Right hindlimb (tissue), 1 donor: ENCODE results near the gene AATK.

Experiments used
- DNase-seq: peaks from one replicate; pipeline ENCODE4 v3.0.0-alpha.2; 2018

The AATK gene

DNA sequence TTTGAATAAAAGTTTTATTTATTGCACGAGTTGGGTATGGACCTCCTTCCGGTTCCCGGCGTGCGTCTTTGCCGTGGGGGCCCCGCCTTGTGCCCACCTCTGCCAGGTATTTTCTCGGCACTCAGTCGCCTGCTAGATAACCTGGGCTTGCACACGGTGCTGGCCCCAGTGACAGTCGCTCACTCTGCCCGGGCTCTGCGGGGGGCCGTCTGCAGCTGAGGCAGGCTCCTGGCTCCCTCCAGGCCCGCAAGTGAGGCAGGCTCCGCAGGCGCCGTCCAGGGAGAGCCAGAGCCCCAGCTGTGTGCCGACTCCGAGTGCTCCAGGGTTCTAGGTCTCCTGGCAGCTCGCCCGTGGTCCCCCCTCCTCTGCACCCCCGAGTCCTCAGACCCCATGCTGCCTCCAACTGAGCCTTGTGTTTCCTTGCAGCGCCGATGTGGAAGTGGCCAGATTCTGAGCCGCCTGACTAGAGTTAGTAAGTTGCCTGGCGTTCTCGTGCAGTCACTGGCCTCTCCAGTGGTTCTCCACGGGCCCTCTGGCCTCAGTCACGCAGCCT lies 55.5 kb downstream of the AATK start:
- no peak for DNase-seq

GRCh38 chr17:81109957-81110356 lies 56.1 kb downstream of the AATK start:
- DNase-seq = no peak

DNA sequence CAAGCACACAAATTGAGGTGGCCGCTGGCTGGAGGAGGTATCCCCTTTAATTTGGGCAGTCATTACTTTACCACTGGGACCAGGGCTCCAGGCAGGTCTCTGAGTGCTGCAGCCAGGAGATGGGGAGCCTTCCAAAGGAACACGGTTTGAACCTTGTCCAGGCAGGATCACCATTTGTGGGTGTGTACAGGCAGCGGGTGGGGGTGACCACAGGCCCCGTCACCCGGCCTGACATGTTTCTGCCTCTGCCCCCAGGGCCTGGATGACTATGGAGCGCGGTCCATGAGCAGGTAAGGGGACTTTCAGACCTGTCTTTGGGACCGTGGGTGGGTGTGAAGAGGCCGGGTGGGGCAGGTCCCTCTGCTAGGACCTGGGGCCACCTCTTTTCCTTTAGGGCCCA lies 57.8 kb downstream of the AATK start:
- DNase-seq = no peak

DNA sequence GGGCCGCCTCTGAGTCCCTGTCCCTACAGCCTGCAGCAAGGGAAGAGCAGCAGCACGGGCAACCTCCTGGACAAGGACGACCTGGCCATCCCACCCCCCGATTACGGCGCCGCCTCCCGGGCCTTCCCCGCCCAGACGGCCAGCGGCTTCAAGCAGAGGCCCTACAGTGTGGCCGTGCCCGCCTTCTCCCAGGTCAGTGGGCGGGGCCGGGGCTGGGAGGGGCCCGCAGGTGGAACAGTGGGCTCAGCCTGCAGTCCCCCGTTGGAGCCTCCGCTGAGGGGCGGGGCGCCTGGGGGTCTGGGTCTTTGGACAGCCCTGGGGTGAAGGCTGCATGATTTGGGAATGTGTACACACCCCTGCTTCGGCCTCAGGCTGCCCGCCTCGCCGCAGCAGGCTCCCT lies 59.3 kb downstream of the AATK start:
- no peak for DNase-seq

DNA sequence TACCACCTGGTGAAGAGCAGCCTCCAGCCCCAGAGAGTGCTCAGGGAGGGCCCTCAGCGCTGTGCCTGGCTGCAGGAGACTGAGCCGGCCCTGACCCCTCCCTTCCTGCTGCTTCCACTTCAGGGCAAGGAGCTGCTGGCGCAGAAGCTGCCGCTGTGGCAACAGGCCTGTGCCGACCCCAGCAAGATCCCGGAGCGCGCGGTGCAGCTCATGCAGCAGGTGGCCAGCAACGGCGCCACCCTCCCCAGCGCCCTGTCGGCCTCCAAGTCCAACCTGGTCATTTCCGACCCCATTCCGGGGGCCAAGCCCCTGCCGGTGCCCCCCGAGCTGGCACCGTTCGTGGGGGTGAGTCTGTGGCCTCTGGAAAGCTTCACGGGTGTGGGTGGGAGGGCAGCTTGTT lies 62.6 kb downstream of the AATK start:
- no peak for DNase-seq

DNA sequence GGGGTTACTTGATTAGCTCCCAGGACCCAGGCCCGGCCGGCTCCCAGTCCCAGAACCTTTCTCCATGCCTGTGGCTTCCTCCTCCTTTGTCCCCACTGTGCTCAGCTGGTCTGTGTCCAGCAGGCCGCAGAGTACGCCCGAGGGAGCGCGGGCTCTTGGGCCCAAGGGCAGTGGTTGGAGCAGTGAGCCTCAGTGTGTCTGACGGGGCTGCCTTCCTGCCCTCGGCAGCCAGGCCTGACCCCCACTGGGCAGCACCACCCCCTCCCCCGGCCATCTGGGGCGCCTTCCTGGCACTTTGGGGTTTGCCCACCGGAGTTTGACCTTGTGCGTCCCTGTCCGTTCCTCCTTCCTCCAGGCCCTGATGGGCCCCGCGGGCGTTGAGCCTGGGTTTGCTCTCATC lies 63.2 kb downstream of the AATK start:
- DNase-seq = no peak

DNA sequence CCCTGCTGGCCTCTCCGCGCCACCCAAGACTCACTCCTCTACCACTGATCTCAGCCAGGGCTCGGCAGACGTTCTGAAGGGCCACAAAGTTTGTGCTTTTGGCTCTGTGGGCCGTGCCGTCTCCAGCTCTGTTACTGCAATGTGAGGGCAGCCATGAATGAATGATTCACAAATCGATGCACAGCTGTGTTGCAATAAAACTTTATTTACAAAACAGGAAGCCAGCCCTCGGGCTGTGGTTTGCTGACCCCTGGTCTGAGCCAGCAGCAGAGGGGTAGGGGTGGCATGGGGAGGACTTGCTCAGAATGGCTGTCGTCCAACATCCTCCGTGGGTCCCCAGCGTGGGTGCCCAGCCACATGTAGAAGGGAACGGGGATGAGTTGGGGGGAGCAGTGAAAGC lies 63.7 kb downstream of the AATK start:
- DNase-seq = no peak

- DNase-seq = peak; percentile 86
Measured at GRCh38 chr17:81101614-81102306, 64.3 kb downstream of the AATK start.

DNA sequence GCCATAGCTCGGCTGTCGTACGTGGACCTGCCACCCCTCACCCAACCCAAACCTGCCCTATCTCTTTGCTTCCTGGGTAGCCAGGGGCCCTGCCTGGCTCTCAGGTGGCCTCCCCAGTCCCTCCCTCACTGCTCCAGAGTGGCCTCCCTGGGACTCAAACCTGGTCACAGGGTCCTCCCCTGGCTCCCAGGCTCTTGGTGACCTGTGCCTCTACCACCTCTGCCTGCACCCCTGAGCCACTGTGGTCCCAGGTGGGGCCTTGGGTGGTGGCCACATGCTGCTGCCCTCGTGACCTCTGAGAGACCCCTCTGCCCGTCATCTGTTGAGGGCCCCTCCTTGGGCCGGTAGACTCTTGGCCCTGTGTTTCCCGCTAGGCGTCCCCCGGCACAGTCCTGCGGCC lies 65.4 kb downstream of the AATK start:
- no peak for DNase-seq

GRCh38 chr17:81099888-81100287 lies 66.1 kb downstream of the AATK start:
- no peak for DNase-seq

- no peak for DNase-seq
Measured at GRCh38 chr17:81097943-81098308, 68.1 kb downstream of the AATK start.

DNA sequence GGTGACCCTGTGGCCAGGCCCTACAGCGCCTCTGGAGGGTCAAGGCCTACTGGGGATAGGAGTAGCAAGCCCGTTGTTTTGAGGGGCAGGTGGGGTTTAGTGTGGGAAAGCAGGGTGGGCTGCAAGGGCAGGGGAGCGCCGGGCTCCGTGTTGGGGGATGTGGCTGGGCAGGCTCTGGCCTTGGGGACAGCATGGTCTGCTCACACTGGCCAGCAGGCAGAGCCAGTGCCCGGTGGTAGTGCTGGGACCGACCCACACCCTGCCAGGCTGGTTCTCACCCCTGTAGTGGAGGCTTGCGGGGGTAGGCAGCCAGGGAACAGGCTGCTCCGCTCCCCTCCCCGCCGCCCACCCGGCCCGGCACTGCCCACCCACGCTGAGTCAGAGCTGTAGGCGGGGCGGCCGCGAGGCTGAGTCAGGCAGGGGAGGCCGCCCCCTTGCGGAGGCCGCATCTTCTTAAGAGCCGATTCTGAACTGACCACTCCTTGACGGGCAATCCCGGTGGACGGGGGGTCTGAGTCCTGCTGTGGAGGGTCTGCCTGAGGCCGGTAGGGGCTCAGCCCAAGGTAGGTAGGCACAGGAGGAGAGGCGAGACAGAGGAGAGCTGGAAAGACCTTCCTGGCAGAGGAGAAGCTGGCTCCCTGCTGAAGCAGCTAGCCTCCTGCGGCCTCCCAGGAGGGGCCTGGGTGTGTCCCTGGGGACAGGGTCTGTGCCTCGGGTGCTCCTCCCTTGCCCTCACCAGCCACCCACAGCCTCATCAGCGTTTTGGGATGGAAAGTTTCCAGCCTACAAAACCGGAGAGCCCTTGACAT lies 68.7 kb downstream of the AATK start:
- peak; percentile 89 for DNase-seq

- DNase-seq = no peak
Measured at GRCh38 chr17:81096741-81097133, 69.3 kb downstream of the AATK start.

- peak; percentile 60 for DNase-seq
Measured at GRCh38 chr17:81095383-81095762, 70.6 kb downstream of the AATK start.

GRCh38 chr17:81094509-81095382 lies 71.3 kb downstream of the AATK start:
- peak; percentile 85 for DNase-seq

DNA sequence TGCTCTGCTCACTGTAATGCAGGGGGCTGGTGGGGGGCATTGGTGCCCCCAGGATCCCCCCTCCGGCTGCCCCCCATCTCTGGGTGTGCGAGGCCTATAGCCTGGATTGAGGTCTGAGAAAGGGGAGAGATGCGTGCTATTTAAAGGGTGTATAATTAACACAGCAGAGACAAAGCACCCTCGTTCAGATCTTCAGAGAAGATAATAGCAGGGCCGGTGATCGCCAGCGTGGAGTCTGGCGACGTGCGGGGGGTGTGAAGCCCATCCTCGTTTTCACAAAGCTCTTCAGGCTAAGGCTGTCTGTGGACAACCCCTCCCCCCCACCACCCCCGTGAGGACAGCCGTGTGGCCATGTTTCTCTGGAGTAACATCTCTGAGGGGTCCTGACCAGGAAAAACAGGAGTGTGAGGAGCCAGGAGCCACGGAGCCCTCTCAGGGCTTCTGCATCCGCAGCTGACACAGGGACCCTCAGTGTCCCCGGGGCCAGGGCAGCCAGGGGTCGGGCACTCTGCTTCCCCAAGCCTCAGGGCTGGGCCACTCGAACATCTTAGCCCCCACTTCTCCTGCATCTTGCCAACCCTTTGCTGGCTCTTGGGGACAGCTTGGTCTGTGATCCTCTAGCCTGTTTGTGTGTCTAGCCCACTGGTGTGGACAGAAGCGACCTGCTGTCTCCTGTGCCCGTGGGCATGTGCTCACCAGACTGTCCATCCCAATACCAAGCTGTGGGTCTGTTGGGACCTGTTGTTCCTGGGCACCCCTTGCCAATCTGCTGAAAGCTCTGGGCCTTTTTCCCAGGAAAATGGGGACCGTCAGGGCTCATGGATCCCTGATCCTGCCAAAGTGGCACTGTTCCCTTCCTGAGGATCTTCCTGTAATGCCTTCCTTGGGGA lies 72.2 kb downstream of the AATK start:
- DNase-seq = no peak

DNA sequence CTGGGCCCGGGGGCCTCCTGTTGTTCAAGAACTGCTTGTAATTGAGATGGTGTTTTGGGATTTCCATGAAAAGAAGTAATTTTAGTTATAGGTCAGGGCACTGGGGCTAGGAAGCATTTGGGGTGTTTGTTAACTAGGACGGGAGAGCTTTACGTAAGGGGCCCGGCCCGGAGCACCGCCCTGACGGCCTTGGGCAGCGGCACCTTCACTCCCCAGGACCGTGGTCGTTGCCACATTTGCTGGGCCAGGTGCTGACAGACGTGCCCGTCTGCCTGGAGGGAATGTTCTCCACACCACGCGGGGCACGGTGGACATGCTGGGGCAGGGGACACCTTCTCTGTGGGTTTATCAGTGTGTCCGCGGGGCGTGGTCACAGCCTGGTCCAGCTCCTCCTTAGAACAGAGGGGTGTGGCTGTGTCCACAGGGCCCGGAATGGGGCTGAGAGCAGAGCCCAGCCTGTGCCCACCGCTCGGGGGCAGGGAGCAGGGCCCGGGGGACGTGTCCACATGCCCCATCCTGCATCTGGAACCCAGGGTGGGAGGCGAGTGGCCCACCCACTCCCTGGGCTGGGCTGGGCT lies 73.4 kb downstream of the AATK start:
- no peak for DNase-seq

- no peak for DNase-seq
Measured at GRCh38 chr17:81091774-81092517, 74.1 kb downstream of the AATK start.

DNA sequence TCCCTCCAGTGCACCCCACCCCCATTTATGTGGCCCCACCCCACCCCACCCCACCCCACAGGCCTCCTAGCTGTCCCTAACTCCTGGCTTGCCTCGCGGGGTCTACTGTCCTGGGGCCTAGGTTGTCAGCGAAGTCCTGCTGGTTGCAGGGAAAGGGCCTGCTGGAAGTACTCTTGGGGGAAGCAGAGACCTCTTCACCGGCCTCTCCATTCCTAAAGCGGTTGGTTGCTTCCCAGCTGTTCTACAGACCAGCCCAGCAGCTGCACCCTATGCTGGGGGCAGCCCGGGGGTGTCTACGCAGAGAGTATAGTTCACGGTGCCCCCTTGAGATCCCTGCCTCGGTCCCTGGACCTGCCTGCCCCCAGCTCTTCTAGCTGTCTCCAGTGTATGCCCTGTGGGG lies 74.9 kb downstream of the AATK start:
- no peak for DNase-seq

- DNase-seq = peak; percentile 62
Measured at GRCh38 chr17:81090361-81091136, 75.5 kb downstream of the AATK start.
